OCI-LY1 (cell line): ENCODE results near the gene AKT1S1.

Experiments
- CTCF ChIP-seq: fragments of 200-600 bp; sonication (generic), shearing (Covaris generic); IDR thresholded peaks from 2 replicates; pipeline ENCODE4 v1.5.1; 2017; ENCODE audit warnings: mild to moderate bottlenecking, antibody characterized with exemption, low read length, moderate library complexity, mixed read lengths
- EZH2 ChIP-seq: fragments of 200-600 bp; sonication (generic), shearing (Covaris generic); IDR thresholded peaks from 2 replicates; pipeline ENCODE4 v1.8.0; 2017; ENCODE audit warnings: borderline replicate concordance, mixed run types, mild to moderate bottlenecking, antibody characterized with exemption, low read length, moderate library complexity, mixed read lengths

DNA sequence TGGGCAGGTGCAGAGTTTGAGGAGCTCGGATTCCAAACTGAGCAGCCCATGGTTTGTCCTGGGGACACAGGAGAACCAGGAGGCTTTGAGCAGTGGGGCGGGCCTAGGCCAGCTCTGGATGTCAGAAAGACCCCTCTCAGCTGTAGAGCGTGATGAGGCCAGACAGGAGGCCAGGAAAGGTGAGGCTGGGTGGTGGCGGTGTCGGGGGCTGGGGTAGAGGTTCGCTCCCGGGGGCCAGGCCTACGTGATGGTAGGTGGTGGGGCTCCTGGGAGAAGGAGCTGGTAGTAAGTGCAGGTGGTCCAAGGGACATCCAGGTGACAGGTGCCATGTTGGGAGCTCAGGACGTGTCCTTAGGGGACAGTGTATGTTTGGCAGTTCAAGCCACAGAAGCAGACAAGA is 39.7 kb downstream of the AKT1S1 start:
- TF ChIP-seq CTCF (no peak), EZH2 (no peak)
